ENCODE measurements around the gene PLA2R1.
"Not testable (repeated sequence)": the region's sequence is repeated elsewhere in the genome, so short reads cannot be mapped to it uniquely, and the experiment has no call there.

PLA2R1 gene

DNA sequence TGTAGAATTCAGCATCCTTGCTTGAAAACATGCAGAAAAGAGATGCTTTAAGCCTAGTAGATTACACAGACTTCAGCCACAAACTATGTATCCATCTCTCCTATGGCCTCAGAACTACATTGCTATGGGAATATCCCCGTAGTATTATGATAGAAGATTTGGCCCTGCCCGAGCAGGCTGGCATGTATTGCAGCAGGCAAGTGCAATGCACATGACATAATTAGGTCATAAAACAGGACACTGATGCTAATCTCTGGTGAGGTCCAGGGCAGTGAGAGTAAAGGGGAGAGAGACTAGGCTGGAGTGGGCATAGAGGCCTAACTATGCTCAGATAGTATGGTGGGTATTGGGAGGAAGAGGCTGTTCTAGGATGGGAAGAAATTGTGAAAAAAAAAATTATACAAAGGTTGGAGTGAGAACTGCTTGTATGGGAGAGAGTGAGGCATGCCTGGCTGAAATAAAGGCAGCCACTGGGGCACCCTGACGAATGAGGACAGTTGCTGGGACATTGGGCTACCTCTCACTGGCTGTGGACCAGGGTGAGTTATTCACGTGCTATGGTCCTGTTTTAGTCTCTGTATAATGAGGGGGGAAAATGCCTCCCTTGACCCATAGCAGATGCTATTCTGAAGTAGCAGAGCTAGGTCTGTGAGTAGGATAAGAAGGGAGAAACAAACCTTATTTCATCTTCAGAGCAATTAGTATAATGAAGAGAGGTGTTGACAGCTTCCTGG is 1.6 kb upstream of the PLA2R1 start:
- DNase-seq (ENCODE audit: low spot score), result no peak

DNA sequence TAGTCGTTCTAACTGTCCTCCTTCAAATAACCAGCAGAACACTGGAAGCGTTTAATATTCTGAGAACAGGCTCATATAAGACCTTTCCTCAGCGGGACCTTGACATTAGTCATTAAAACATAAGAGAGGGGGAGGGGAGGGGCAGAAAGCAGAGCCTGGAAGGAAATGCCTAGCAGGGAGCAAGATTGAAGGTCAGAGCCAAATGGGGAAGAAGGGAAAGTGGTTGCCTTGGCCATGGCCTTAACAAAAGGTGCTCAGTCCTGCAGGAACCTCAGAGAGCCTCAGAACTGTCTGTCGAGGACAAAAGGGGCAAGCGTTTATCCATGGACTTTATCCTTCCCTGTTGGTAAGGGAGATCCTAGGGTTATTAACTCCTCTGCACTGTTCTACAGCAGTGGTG is 856 bp upstream of the PLA2R1 start:
- no peak for DNase-seq (ENCODE audit: low spot score)

GRCh38 chr2:160061944-160062291 is 497 bp downstream of the PLA2R1 start:
- no peak for DNase-seq (ENCODE audit: low spot score)

DNA sequence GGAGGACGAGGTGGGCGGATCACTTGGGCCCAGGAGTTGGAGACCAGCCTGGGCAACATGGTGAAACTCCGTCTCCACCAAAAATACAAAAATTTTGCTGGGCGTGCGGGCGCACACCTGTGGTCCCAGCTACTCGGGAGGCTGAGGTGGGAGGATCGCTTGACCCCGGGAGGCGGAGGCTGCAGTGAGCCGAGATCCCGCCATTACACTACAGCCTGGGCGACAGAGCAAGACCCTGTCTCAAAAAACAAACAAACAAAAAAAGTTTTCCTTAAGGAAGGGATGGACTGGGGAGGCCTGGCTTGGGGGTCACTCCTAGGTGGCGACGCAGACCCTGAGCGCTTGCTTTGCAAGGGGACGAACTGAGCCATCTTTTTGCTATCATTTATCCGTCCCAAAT is 882 bp downstream of the PLA2R1 start:
- DNase-seq (ENCODE audit: low spot score), result no peak

DNA sequence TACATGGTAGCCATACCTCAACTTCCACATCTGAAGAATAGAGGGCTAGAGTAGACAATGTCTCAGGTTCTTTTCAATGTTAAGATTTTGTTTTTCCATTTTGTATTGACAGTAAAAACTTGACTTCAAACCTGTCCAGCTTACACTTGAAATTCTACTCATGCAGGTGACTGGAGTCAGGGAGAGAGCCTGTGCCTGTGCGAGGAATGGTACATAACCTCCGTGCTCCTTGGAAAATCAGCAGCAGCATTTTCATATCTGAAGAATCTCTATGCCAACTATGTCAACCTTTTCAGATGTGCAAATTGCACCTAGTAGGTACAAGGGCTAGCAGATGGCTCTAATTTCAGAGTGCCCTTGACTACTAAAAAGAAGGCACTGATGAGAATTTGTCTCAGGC is 2.1 kb downstream of the PLA2R1 start:
- DNase-seq (ENCODE audit: low spot score), result no peak

GRCh38 chr2:160057356-160057755 is 5.1 kb downstream of the PLA2R1 start:
- DNase-seq (ENCODE audit: low spot score), result no peak

GRCh38 chr2:160055726-160056108 is 6.7 kb downstream of the PLA2R1 start:
- no peak for DNase-seq (ENCODE audit: low spot score)

DNA sequence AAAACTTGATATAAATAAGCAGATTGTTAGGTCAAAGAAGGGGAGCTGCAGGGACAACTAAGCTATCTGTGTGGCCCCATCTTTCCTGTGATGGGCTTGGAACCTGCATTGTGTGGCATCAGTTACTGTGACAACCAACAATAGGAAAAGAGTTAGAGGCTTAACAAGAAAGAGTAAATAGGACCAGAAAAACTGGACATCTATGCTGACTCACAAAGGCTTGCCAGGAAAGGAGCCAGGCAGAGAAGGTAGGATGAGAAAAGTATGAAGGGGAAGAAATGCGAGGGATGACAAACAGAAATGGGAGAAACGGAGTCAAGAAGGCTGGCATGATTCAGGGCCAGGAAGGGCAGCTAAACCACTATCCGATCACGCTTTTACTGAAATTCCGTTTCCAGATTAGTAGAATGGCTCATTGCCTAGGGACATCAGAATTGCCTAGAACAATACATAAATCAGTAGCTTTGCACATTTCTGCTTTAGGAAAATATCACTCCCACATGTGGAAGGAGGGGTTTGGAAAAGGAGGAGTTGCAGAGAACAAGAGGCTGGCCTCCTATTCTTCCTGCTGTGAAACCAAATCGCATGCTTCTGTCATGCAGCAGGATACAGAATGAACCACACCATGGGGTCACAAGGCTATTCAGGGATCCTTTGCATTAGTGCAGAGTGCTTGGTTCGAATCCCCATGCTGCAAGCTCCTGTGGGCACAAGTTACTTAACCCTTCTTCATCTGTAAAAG is 7.3 kb downstream of the PLA2R1 start:
- no peak for DNase-seq (ENCODE audit: low spot score)

GRCh38 chr2:160053946-160054345 is 8.5 kb downstream of the PLA2R1 start:
- DNase-seq (ENCODE audit: low spot score), result no peak

GRCh38 chr2:160052531-160052930 is 9.9 kb downstream of the PLA2R1 start:
- no peak for DNase-seq (ENCODE audit: low spot score)

DNA sequence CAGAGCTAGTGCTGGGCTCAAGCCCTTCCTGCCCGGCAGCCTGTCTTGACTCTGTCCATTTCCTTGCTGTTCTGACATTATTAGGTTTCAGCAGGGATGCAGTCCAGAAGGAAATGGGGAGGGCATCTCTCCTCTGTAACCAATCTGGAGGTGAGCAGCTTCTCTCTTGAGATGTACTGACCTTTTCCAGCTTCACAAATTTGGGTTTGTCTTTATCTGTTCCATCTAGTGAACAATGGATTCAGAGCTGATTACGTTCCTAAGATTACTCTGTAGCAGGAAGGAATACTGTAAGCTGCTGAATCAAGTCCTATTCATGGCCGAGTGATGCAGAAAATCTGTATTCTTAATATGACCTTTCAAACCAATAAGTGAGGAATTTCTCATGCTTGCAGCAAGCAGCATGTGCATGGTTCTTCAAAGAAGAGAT is 11.0 kb downstream of the PLA2R1 start:
- DNase-seq (ENCODE audit: low spot score), result no peak

- no peak for DNase-seq (ENCODE audit: low spot score)
These were observed 12.3 kb downstream of the PLA2R1 start for GRCh38 chr2:160050147-160050546.

GRCh38 chr2:160045703-160046210 is 16.7 kb downstream of the PLA2R1 start:
- DNase-seq (ENCODE audit: low spot score), result no peak

GRCh38 chr2:160044728-160045127 is 17.7 kb downstream of the PLA2R1 start:
- no peak for DNase-seq (ENCODE audit: low spot score)

- no peak for DNase-seq (ENCODE audit: low spot score)
These were observed 19.1 kb downstream of the PLA2R1 start for GRCh38 chr2:160043265-160043664.

GRCh38 chr2:160042054-160042453 is 20.4 kb downstream of the PLA2R1 start:
- DNase-seq (ENCODE audit: low spot score), result no peak

DNA sequence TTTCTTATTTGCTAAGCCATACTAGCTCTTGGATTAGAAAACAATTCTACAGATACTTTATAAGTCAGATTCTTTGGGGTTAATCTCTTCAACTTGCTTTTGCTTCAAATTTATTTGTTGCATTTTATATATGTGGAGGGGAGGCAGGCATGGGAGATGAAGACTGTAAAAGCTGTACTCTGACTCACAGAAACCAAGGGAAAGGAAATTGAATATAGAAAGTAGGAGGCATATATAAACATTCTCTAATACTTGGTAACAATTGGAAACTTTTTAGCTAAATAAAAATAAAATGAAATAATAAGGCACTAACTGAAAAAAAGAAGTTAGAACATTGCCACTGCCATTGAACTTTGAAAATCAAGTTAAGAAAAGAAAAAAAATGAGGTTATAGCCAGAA is 21.3 kb downstream of the PLA2R1 start:
- DNase-seq (ENCODE audit: low spot score), result no peak

GRCh38 chr2:160039166-160039903 is 23.1 kb downstream of the PLA2R1 start:
- no peak for DNase-seq (ENCODE audit: low spot score)

DNA sequence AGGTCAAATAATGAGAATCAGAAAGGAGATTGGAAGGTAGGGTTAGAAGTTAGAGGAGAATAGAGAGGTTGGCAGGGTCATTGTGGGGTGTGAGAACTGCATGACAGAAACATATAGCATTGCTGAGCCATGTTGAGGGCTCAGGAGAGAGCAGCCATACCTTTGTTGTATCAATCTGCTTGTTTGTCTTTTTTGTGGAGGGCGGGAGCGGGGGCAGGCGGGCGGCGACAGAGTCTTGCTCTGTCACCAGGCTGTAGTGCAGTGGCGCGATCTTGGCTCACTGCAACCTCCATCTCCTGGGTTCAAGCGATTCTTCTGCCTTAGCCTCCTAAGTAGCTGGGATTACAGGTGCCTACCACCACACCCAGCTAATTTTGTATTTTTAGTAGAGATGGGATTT is 23.8 kb downstream of the PLA2R1 start:
- not testable (repeated sequence) for DNase-seq (ENCODE audit: low spot score)

DNA sequence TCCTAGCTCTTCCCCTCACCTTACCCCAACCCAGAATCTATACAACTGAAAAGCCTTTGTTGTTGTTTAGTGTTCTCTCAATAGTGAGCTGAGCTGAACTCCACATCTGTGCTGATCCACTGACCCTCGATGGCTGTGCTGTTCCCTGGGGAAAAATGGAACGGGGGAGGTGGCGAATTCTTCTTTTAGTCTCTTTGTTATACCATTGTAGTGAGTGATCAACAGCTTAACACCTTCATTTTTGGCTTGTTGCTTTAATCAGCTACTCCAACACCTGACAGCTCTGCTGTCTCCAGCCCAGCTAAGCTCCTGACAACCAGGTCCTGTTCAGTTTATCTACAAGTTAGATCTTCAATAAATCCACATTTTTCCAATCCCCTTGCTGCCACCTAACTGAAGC is 25.7 kb downstream of the PLA2R1 start:
- DNase-seq (ENCODE audit: low spot score), result no peak

DNA sequence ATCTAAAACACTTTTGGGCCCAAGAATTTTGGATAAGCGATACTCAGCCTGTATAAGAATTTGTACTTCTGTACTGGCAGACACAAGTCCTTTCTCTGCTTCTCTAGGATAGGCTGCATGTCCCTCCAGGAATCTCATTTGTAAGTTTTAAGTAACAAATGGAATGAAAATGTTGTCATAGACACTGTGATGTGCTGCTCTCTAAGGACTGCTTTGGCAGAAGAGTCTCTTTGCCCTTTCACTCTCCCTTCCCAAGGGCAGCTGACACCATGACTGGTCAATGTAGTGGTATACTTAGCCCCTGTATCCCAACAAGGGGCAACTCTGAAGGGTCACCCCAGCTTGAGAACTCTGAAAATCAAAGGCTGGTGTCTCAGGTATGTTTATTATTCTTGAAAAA is 27.3 kb downstream of the PLA2R1 start:
- DNase-seq (ENCODE audit: low spot score), result no peak

GRCh38 chr2:160034396-160034795 is 28.0 kb downstream of the PLA2R1 start:
- DNase-seq (ENCODE audit: low spot score), result no peak

Data from Ammon's horn (tissue), 1 donor.